Spleen (tissue), 7 donors: ENCODE measurements around the gene FSIP1.

Source experiments
- POLR2AphosphoS5 ChIP-seq, 3 donors: sonication (generic); formaldehyde crosslinking; IDR thresholded peaks; one replicate each; pipeline ENCODE4 v1.5.1; 2017; ENCODE audit warnings: antibody characterized with exemption in 3 of 3
- TF ChIP-seq, protein P1 (sequence below), 11 experiments: fragments of 200-600 bp in 7 of 11; fragments of 450-650 bp in 4 of 11; sonication (generic) in 4 of 11; IDR thresholded peaks in 8 of 11; conservative IDR thresholded peaks in 3 of 11; 1 replicate in 7 of 11; 2 replicates in 4 of 11; pipeline versions ENCODE4 v1.4.0 to v1.8.0; 2016 to 2021; ENCODE audit warnings: antibody characterized with exemption in 11 of 11, inconsistent platforms in 4 of 11, mild to moderate bottlenecking in 1 of 11
- donor health status: DM: no; HTN: no; CAD: no; lungs with moderate emphysema.
- donor health status: DM: no; HTN: no; CAD: no.
- donor health status: DM: no; HTN: no; CAD: no.

DNA sequence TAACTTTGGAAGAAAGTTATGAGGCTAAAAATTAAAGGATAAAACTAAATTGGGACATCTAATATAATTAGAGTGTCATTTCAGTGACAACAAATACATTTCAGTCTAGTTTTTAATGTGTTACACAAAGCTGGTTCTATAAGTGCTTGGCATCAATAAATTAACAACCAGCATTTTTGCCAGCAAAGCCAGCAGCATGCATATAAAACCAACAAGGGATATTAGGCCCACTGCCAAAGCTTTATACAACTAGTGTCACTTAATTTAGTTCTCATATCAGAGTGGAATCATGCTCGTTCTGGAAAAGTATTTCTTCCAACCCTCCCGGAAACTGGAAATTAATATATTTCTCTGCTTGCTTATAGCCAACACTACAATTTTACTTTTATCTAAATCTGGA is 113.0 kb downstream of the FSIP1 start:
- TF ChIP-seq POLR2AphosphoS5 (IDR thresholded peaks at IDR 0.05): no peak
- TF ChIP-seq, protein P1, sequence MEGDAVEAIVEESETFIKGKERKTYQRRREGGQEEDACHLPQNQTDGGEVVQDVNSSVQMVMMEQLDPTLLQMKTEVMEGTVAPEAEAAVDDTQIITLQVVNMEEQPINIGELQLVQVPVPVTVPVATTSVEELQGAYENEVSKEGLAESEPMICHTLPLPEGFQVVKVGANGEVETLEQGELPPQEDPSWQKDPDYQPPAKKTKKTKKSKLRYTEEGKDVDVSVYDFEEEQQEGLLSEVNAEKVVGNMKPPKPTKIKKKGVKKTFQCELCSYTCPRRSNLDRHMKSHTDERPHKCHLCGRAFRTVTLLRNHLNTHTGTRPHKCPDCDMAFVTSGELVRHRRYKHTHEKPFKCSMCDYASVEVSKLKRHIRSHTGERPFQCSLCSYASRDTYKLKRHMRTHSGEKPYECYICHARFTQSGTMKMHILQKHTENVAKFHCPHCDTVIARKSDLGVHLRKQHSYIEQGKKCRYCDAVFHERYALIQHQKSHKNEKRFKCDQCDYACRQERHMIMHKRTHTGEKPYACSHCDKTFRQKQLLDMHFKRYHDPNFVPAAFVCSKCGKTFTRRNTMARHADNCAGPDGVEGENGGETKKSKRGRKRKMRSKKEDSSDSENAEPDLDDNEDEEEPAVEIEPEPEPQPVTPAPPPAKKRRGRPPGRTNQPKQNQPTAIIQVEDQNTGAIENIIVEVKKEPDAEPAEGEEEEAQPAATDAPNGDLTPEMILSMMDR (IDR thresholded peaks at IDR 0.05 in 8 of 11, conservative IDR thresholded peaks at IDR 0.05 in 3 of 11): no peak
